ENCODE measurements around the gene SLC30A1.

Gene SLC30A1

DNA sequence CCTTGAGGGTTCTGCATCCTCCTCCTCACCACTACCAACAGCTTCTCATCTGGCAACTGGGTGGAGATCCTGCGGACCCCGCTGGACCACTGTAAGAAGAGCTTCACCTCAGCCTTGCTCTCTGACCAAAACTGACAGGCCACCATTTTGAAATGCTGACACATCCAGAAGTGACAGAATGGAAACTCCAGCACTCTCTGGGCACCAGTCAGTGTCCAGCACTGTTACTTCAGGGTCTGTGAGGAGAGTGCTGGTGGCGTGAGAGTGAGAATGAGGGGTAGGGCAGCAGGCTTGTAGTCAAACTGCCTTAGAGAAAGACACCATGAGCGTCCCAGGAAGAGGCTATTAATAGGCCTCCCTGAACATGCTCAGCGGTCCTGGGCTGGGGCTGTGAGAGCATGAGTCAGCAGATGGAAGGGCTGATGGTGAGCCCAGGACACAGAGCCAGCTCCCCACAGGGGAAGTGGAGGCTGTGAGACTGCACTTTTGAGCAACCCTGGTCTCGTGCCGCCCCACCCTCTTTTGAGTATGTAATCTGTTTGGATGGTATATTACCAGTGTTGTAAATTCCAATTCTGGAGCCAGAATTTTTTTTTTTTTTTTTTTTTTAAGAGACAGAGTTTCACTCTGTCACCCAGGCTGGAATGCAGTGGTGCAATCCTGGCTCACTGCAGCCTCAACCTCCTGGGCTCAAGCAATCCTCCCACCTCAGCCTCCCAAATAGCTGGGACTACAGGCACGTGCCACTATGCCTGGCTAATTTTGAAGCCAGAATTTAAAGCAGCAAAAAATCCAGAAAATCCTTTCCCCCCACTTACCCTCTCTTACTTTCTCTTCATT is 34.4 kb upstream of the SLC30A1 start:
- Mint-ChIP-seq H3K4me3 (no peak overlapping the region), H3K9me3 (ENCODE audit: low read depth) (no peaks in the 10 kb centered on the region), H3K27ac (no peak overlapping the region), H3K4me1 (ENCODE audit: low read depth) (no peaks in the 10 kb centered on the region), H3K36me3 (no peaks in the 10 kb centered on the region), H3K27me3 (no peaks in the 10 kb centered on the region)

DNA sequence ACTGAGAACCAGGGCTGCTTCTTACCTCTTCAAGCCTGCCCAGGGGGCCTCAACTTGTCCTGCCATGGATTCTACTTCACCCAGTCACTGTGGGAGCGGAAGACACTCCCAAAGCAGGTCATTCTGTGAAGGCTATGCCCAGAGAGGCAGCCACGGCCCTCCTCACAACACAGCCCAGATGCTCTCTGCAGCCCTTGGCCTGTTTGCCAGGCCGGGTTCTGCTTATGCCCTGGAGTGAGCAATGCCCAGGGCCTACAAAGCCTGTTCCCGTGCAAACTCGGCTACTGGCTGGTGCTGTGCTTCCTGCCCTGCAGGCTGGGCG is 33.8 kb upstream of the SLC30A1 start:
- no peaks in the 10 kb centered on the region for H3K27me3 Mint-ChIP-seq
- H3K4me1 Mint-ChIP-seq (ENCODE audit: low read depth): peaks cover 2% of the 10 kb centered on the region
- H3K4me3 Mint-ChIP-seq: no peak overlapping the region
- no peak overlapping the region for H3K27ac Mint-ChIP-seq
- H3K36me3 Mint-ChIP-seq: no peaks in the 10 kb centered on the region
- H3K9me3 Mint-ChIP-seq (ENCODE audit: low read depth): no peaks in the 10 kb centered on the region

DNA sequence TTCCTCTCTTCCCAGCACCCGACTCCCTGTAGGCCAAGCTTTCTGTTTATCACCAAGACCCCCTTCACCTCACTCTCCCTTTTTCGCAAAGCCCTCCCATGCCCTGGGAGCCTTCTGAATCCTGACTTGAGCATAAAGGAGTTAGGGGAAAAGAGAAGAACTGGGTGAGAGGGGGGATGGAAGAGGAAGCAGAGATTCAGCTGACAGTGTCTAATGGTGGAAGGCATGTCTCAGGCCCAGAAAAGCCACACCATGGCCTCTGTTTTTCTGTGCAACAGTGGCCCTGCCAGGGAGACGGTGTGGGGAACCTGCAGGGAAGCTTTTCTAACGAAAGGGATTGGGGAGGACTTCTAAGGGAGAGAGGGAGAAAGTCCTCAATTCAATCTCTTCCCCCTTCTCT is 32.9 kb upstream of the SLC30A1 start:
- Mint-ChIP-seq H3K4me3 (no peak overlapping the region), H3K36me3 (no peaks in the 10 kb centered on the region), H3K9me3 (ENCODE audit: low read depth) (no peaks in the 10 kb centered on the region), H3K27ac (no peak overlapping the region), H3K27me3 (no peaks in the 10 kb centered on the region), H3K4me1 (ENCODE audit: low read depth) (peaks cover 10% of the 10 kb centered on the region)

DNA sequence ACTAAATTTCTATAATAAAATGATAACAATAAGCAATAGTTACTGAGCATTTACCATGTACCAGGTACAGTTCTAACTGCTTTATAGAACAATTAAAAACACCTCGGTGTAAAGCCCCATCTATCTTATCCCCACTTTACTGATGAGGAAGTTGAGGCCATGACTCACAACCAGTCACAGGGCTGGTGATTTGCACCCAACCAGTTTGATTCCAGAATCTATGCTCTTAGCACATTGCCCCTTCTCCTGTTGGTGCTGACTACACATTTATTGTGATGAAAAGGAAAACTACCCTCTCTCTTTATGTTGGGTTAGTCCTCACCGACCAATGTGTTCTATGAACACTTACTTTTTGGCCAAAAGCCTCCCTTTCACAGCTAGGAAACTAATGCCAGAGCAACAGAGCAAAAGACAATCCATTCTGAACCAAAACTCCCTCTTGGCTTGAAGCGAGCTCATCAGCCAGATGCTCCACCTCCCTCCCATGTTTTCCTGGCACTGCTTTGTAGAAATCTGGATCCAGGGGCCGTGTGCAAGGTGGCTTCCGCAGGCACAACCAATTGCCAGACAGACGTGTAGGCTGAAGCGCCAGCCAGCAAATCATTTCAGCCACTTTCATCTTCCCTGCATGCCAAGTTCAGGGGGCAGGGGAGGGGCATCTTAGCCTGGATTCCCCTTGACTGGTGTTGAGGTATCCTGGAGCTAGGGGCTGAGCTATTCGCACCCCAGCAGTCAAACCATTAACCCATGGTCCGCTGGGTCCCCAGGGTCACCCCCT is 32.0 kb upstream of the SLC30A1 start:
- H3K4me3 Mint-ChIP-seq: no peak overlapping the region
- H3K27me3 Mint-ChIP-seq: no peaks in the 10 kb centered on the region
- H3K27ac Mint-ChIP-seq: no peak overlapping the region
- H3K4me1 Mint-ChIP-seq (ENCODE audit: low read depth): peaks cover 14% of the 10 kb centered on the region
- H3K36me3 Mint-ChIP-seq: no peaks in the 10 kb centered on the region
- no peaks in the 10 kb centered on the region for H3K9me3 Mint-ChIP-seq (ENCODE audit: low read depth)

DNA sequence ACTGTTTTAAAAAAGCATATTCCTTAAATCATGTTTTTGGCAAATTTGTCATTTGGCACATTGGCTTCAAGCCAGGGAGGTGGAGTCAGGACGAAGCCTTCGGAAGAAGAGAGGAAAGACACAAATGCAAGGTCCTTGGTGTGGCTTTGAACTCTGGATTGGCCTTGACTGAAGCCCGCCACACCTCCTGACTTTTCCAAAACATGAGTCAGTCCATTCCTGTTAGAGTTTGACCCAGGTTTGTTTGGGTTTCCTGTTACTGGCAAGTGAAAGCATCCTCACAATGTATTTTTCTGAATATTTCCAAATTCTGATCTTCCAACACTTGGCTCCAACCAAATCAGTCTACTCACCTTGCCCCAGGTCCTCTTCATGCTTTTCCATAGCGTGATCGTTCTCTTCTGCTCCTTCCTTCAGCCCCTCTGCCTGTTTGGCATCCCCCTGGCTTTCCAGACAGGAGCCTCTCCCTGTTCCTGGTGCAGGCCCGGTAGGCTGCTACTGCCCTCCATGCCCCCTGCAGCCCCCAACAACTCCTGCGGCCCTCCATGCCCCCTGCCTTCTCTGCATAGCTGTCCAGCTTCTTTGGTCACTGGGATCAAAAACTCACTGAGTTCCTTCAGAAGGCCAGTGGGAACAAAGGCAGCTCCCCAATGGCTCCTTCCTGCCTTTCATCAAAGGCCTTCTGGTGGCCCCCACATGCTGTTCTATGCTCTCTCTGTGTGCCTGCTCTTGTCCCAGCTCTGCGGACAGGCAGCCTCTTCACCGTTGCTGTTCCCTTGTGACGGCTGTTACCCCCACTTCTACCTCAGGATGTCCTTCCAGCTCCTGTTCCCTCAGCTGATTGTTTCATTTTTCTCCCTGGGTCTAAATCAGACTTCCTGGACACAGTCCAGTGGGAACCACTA is 30.4 kb upstream of the SLC30A1 start:
- Mint-ChIP-seq H3K27me3 (no peaks in the 10 kb centered on the region), H3K4me1 (ENCODE audit: low read depth) (peaks cover 15% of the 10 kb centered on the region), H3K36me3 (no peaks in the 10 kb centered on the region), H3K27ac (no peak overlapping the region), H3K9me3 (ENCODE audit: low read depth) (no peaks in the 10 kb centered on the region), H3K4me3 (no peak overlapping the region)

DNA sequence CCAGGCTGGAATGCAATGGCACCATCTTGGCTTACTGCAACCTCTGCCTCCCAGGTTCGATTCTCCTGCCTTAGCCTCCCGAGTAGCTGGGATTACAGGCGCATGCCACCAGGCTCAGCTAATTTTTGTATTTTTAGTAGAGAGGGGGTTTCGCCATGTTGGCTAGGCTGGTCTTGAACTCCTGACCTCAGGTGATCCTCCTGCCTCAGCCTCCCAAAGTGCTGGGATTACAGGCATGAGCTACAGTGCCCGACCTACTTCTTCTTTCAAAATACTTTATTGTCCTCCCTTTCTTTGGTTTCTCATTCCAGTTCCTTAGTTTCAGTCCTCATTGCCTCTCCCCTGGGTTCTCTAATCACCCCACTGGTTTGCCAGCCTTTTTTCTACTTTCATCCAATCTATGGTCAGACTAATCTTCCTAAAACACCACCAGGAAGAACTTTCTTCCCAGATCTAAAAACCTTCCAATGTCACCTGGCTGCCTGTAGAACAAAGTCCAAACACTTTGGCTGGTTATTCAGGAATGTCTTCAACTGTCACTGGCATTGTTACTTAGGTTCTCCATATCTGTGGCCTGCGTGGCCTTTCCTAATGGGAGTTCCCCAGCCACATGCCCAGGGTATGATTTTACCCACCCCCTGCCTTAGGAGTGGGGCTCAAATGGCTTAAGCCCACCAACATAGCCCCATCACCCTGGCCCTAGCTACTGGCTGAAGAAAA is 29.0 kb upstream of the SLC30A1 start:
- Mint-ChIP-seq H3K4me3 (peak overlapping the region; percentile 52), H3K27me3 (no peaks in the 10 kb centered on the region), H3K36me3 (no peaks in the 10 kb centered on the region), H3K9me3 (ENCODE audit: low read depth) (no peaks in the 10 kb centered on the region), H3K27ac (no peak overlapping the region), H3K4me1 (ENCODE audit: low read depth) (peaks cover 15% of the 10 kb centered on the region)

DNA sequence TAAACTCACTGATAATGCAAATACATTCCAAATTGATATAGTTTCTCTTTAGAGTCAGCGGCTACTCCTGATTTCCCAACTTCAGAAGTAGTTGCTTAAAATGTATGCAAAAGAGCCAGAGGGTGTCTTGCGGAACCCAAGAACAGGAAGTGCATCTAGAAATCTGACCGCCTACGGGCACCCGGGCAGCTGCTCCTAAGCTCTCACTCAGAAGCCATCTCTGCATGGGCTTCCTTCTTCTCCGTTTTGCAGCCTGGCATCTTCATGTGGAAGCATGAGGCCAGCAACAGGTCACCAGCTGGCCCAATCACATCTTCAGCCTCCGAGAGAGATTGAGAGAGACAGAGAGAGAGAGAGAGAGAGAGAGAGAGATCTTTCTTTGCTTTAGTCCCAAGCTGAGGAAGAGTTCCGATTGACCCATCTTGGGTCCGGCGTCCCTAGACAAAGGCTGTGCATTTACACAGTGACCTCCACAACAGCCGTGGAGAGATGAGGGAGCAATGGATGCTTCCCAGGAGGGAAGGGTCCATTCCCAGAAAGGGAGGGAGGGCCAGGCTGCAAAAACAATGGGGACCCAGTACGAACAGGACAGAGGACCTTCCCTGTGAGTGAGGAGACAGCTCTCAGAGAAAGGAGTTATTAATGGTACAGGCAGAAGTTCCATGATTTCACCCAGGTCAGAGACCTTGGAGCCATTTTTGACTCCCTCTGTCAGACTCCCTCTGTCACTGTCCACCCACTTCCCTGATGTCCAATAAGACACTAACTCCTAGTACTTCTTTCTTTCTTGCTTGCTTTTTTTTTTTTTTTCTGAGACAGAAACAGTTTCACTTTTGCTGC is 28.2 kb upstream of the SLC30A1 start:
- H3K9me3 Mint-ChIP-seq (ENCODE audit: low read depth): no peaks in the 10 kb centered on the region
- peak overlapping the region; percentile 81 for H3K4me3 Mint-ChIP-seq
- no peaks in the 10 kb centered on the region for H3K27me3 Mint-ChIP-seq
- H3K4me1 Mint-ChIP-seq (ENCODE audit: low read depth): peaks cover 15% of the 10 kb centered on the region
- H3K27ac Mint-ChIP-seq: peak overlapping the region; percentile 82
- H3K36me3 Mint-ChIP-seq: no peaks in the 10 kb centered on the region

DNA sequence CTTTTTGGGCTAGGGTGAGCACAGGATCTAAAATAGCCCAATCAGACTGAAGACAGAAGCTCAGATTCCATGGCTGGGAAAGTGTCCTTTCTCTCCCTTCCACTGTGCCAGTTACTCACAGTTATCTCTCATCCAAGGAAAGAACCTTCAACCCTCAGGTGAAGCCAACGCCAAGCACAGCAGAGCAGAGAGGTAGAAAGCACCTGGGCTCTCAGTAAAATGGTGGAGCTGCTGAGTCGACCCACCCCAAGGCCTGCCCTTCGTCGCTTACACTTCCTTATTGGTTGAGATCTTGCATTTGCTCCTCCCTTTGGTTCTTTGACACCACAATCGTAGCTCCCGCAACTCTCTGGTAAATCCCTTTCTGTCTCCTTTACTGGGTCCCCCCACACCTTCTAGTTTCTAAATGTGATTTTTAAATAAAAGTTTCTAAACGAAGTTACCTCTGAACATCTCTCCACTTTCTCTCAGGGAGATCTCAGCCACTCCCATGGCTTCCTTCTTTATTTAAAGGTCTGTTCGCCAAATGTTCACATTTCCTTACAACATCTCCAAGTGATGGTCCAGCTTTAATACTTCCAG is 27.5 kb upstream of the SLC30A1 start:
- H3K4me1 Mint-ChIP-seq (ENCODE audit: low read depth): peaks cover 15% of the 10 kb centered on the region
- H3K27me3 Mint-ChIP-seq: no peaks in the 10 kb centered on the region
- H3K4me3 Mint-ChIP-seq: peak overlapping the region; percentile 81
- H3K27ac Mint-ChIP-seq: peak overlapping the region; percentile 82
- no peaks in the 10 kb centered on the region for H3K36me3 Mint-ChIP-seq
- no peaks in the 10 kb centered on the region for H3K9me3 Mint-ChIP-seq (ENCODE audit: low read depth)

DNA sequence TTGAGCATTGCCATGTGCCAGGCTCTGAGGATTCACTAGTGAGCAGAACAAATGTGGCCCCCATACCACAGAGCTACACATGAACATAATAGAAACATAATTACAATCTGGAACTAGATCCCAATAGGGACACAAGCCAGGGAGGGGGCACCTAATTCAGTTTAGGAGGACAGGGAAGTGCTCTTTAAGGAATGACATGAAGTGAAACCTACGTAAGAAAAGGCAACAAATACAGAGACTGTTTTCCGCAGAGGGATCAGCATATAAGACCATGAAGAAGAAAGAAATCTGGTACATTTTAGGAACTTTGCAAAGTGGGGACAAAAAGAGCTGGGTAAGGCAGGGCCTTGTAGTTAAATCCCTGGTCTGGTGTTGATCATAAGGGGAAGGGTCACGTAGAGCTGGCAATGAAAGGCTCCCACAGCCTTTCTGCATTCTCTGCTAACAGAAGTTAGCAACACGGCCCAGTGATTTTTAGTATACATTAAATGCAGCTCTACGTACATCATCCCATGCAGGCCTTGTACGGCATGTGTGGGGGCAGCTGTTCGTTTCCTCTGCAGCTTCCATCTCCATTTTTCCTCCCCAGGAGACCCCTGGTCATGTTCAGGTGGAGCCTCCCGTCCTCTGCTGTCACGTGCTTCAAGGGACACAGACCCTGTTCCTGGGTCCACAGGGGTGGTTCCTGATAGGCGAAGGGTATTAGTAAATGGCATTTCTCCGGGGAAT is 26.8 kb upstream of the SLC30A1 start:
- Mint-ChIP-seq H3K4me1 (ENCODE audit: low read depth) (peaks cover 15% of the 10 kb centered on the region), H3K4me3 (peak overlapping the region; percentile 81), H3K27ac (no peak overlapping the region), H3K36me3 (no peaks in the 10 kb centered on the region), H3K9me3 (ENCODE audit: low read depth) (no peaks in the 10 kb centered on the region), H3K27me3 (no peaks in the 10 kb centered on the region)

DNA sequence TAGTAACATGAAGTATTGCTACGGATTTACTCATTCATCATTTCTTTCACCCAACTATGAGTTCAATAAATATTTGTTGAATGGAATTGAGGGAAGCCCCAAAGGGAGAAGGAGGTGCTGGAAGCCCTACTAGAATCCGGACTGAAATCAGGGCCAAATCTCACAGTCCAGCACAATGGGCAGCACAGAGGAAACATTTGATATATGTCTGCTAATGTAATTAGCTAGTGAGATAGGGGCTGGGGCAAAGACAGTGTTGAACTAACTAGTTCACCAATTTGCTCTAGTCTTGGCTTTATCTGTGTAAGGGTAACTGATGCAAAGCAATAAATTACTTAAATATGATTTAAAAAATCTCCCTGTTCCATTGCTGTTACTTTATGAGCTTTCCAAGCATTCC is 26.1 kb upstream of the SLC30A1 start:
- H3K4me3 Mint-ChIP-seq: no peak overlapping the region
- no peaks in the 10 kb centered on the region for H3K36me3 Mint-ChIP-seq
- H3K4me1 Mint-ChIP-seq (ENCODE audit: low read depth): peaks cover 15% of the 10 kb centered on the region
- no peak overlapping the region for H3K27ac Mint-ChIP-seq
- no peaks in the 10 kb centered on the region for H3K9me3 Mint-ChIP-seq (ENCODE audit: low read depth)
- no peaks in the 10 kb centered on the region for H3K27me3 Mint-ChIP-seq

DNA sequence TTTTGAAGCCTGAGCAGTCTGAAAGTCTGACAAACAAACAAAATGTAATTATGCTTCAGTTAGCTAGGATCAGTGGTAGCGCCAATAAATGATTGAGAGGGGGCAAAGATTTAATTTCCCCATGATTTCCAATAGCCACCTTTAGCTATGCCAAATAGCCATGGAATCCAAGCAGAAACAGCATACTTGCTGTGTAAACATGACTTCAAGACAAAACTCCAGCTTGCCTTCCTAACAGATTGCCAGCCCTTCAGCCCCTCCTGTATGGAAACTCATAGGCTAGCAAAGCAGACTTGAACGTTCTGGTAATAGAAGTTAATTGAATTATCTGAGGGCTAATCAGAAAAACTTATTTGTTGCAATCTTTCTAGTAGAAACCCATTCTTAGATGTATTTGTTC is 25.6 kb upstream of the SLC30A1 start:
- Mint-ChIP-seq H3K4me1 (ENCODE audit: low read depth) (peaks cover 15% of the 10 kb centered on the region), H3K27ac (no peak overlapping the region), H3K9me3 (ENCODE audit: low read depth) (no peaks in the 10 kb centered on the region), H3K36me3 (no peaks in the 10 kb centered on the region), H3K27me3 (no peaks in the 10 kb centered on the region), H3K4me3 (no peak overlapping the region)

DNA sequence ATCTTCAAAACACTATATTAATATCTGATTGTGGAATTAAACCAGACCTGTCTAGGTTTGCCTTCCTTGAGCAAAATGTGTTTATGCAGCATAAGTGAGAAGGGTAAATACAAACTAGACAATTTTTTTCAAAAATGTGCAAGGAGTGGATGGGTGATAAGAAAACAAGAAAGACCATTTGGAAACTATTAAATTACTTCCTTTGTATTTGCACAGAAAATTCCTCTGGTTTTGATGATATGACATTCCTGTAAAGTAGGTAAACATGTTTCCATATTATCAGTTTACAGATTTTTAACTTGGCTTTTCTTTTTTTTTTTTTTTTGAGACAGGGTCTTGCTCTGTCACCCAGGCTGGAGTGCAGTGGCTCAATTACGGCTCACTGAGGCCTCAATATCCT is 24.8 kb upstream of the SLC30A1 start:
- Mint-ChIP-seq H3K4me3 (no peak overlapping the region), H3K36me3 (no peaks in the 10 kb centered on the region), H3K4me1 (ENCODE audit: low read depth) (peaks cover 15% of the 10 kb centered on the region), H3K9me3 (ENCODE audit: low read depth) (no peaks in the 10 kb centered on the region), H3K27ac (no peak overlapping the region), H3K27me3 (no peaks in the 10 kb centered on the region)

DNA sequence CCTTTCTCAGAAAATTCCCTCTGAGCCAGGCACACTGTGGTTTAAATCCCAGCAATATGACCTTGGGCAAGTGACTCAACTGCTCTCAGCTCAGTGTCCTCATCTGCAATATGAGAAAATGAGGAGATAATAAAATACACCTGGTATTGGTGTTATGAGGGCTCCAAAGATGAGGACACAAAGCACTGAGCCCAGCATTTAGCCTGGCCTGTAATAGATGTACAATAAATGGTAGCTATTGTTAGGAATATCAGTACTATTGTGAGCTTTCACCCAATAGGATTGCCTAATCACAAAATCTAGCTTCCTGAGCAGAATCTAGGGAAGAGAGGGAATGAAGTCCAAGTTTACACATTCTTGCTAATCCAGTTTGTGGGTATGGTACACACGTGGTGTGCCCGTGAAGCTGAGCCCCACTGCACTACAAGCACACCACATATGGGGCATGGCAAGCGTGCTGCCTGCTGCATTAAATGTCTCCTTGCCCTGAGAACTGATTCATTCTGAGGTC is 24.3 kb upstream of the SLC30A1 start:
- H3K4me3 Mint-ChIP-seq: no peak overlapping the region
- H3K4me1 Mint-ChIP-seq (ENCODE audit: low read depth): peaks cover 15% of the 10 kb centered on the region
- H3K27ac Mint-ChIP-seq: no peak overlapping the region
- no peaks in the 10 kb centered on the region for H3K9me3 Mint-ChIP-seq (ENCODE audit: low read depth)
- H3K36me3 Mint-ChIP-seq: no peaks in the 10 kb centered on the region
- no peaks in the 10 kb centered on the region for H3K27me3 Mint-ChIP-seq

Data from activated naive CD8-positive, alpha-beta T cell (primary cell).